VCaP (cell line): ENCODE data around the gene GSG1L.

Source experiments
- H3K27ac ChIP-seq: fragments of 450-650 bp; 2 replicates; pipeline ENCODE4 v1.5.1; 2017
- TF ChIP-seq, protein P1 (sequence below): fragments of 450-650 bp; conservative IDR thresholded peaks from 2 replicates; pipeline ENCODE4 v1.5.1; 2017; ENCODE audit warnings: mild to moderate bottlenecking, moderate library complexity

The GSG1L gene

DNA sequence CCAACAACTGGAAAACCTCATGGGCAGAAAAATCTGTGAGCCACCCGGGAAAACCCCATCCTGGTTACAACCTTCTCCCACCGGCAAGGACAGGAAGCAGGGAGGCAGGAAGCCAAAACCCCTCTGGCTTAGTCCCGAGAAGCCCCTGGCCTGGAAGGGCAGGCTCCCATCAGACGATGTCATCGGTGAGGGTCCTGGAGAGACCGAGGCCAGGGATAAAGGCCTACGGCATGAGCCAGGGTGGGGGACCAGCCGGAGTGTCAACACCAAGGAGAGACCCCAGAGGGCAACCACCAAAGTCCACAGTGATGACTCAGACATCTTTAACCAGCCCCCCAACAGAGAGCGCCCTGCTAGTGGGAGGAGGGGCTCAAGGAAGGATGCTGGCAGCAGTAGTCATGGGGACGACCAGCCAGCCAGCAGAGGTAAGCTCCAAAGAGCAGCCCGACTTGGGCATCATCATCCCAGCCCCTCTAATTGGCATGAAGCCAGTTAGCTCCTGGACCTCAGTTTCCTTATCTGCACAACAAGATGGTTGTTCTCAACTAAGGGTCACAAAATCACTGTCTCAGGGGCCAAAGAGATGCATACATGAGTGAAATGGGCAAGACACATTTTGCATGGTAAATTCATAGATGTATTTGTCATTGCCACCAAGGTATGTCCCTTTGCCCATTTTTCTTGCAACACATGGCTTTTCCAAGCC, 322.9 kb downstream of the GSG1L start:
- TF ChIP-seq, protein P1, sequence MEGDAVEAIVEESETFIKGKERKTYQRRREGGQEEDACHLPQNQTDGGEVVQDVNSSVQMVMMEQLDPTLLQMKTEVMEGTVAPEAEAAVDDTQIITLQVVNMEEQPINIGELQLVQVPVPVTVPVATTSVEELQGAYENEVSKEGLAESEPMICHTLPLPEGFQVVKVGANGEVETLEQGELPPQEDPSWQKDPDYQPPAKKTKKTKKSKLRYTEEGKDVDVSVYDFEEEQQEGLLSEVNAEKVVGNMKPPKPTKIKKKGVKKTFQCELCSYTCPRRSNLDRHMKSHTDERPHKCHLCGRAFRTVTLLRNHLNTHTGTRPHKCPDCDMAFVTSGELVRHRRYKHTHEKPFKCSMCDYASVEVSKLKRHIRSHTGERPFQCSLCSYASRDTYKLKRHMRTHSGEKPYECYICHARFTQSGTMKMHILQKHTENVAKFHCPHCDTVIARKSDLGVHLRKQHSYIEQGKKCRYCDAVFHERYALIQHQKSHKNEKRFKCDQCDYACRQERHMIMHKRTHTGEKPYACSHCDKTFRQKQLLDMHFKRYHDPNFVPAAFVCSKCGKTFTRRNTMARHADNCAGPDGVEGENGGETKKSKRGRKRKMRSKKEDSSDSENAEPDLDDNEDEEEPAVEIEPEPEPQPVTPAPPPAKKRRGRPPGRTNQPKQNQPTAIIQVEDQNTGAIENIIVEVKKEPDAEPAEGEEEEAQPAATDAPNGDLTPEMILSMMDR = no peak
- no peak overlapping the region for H3K27ac ChIP-seq

DNA sequence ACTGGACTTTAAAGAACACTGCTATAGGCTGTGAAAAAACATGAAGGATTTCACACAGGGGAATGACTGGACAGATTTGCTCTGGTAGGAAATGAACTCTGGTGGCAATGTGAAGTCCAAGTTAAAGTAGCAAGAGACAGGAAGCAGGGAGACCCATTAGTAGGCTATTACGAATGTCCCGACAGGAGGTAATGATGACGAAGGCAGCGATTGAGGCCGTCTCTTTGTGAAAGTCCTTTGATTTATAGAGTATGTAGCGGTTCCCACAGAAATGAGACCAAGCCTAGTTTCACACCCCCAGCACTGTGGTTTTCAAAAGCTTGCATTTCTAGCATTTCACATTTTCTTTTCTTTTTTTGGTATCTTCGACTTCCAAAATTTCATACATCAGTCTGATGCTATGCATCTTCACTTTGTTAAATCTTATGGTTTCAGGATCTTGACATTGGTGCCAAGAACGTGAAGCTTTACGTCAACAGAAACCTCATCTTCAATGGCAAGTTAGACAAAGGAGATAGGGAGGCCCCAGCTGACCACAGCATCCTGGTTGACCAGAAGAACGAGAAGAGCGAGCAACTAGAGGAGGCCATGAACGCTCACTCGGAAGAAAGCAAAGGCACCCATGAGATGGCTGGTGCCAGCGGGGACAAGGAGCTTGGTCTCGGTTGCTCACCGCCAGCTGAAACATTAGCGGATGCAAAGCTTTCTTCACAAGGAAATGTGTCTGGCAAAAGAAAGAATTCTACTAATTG, 323.7 kb downstream of the GSG1L start:
- no peak overlapping the region for H3K27ac ChIP-seq
- TF ChIP-seq, protein P1 = no peak

DNA sequence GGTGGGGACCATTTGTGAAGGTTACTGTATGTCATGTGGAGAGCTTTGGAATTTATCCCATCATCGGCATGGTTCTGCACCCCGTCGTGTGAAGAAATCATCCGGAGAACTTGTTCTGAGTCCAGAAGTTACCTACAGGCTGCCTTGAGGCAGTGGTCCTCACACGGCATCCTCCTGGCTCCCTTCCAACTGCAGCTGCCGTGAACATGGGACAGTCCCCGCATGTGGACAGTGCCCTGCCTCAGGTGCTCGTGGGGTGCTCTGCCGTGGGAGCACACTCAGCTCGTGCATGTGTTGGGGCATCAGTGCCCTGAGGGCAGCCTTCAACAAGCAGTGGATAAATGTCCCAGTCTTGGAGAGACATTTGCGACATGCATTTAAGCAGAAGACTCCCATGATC, 324.9 kb downstream of the GSG1L start:
- TF ChIP-seq, protein P1 = no peak
- H3K27ac ChIP-seq = no peak overlapping the region
